ENCODE results near the gene INPP5A.
"Not testable (repeated sequence)": the region's sequence is repeated elsewhere in the genome, so short reads cannot be mapped to it uniquely, and the experiment has no call there.

INPP5A gene

DNA sequence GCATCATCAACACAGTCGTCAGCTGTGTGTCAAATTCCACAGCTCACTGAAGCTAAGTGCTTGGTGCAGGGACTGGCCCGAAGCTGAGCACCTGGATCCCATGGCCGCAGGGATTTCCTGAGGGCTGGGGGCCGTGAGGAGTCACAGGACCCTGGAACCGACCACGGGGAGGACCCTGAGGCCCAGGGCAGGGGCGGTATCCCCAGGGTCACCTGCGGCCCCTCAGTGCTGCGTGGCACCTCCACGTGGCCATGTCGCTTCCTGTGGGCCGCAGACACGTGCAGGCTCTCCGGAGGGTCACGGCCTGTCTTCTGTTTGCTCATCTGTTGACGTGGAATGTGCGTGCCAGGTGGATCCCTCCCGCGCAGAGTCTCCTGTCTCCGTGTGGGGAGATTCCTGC is 194.9 kb downstream of the INPP5A start:
- no peak for DNase-seq

DNA sequence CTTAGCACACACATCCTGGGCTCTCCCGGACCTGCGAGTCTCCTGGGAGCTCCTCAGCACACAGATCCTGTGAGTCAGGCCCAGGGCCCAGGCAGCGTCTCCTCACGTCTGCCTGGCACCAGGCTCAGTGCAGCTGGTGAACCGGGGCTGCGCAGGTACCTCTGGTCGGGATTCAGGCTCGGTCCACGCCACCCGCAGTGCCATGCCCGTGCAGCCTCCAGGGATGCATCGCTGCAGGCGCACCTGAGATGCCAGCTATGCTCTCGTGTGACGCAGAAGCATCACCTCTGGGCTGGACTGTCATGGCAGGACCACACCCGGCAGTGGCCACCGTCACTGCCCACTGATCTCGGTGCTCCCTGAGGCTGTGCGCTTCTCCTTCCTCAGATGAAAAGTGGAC is 196.3 kb downstream of the INPP5A start:
- no peak for DNase-seq

DNA sequence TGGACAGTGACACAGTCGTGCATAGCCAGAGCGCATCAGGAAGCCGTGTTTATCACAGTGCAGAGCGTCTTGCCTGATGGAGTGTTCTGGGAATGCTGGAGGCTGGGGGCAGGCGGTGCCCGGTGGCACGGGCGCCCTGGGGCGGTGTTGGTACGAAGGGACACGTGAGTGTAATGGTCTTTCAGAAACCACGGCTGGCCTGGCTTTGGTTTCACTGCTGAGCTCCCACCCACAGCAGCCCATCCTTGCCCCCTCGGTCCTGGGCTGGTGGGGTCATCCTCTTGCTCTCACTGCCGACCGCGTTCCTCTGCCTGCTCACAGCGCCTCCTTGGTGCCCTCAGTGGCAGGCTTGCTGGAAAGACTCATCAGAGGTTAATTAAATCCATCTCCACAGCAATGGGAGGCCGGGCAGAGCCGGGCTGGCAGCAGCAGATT is 197.8 kb downstream of the INPP5A start:
- no peak for DNase-seq

DNA sequence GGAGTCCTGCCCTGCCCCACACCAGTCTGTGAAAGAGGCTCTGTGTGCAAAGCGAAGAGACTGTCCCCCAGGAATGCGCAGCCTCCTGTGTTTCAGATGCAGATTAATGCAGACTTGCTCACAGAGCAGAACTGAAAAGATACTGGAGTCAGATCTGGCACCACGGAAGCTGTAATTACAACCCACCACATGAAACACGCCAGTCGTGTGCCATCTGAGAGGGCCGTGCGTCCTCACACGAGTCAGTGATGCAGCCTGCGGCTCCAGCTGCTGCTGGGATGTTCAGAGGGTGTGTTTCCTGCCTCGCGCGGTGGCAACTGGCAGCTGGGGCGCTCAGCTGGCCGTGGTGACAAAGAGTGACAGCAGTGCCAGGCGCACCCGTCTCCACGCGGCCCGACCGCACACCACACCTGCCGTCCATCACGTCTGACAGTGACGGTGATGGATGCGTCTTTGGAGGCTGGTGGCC is 198.4 kb downstream of the INPP5A start:
- no peak for DNase-seq

DNA sequence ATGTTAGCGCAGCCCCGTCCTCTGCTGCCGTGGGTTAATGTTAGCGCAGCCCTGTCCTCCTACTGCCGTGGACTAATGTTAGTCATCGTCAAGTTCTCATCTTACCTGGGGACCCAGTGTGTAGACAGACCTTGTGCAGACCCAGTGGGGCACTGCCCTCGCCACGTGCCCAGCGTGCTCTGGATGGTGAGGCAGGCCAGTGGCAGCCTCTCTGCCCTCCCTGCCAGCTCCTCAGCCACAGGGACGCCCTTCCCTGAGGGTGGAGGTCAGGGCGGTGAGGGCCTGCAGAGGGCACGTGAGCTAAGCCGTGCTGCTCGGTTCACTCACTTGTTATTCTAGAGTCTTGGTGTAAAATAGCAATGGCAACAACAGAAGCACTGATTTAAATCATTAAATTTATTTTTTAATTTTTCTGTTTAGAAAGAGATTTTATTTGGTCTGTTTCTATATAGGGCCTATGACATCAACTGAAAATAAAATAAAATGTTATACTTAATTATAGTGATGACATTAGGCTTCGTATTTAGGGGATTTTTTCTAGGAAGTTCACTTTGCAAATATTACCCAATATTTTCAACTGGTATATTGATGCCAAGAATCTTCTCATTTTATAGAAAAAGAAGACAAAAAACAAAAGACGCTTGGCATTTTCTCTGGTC is 199.9 kb downstream of the INPP5A start:
- DNase-seq = no peak

DNA sequence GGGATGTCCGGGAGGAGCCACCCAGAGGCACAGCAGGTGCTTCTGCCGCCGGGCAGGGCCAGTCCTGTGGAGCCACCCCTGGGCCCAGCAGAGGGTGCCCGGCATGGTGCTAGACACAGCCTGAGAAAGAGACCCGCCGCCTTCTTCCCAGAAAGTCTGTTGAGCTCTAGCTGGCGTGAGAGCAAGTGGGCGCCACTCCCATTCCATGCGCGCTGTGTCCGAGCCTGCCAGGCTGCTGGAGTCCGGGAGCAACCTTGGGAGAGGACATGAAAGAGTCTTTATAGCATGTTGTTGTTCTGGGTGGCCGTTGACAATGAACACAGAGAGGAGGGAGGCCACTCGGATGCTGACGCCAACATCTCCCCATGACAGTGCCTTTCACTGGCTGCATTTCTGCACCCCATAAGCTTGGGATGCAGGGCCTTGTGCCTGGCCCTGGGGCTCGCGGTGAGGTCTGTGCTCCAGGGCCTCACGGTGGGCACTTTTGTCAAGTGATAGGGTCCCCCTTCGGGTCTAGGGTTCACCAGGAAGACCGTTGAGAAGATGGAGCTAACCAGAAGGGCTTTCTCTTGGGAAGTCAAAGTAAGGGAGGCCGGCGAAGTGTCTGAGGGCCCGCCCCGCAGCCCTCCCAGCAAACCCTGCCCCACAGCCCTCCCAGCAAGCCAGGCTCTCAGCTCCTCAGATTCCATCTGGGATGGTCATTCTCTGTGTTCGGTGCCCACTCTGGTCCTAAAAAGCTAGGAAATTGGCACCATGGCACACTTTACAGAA is 201.1 kb downstream of the INPP5A start:
- no peak for DNase-seq

DNA sequence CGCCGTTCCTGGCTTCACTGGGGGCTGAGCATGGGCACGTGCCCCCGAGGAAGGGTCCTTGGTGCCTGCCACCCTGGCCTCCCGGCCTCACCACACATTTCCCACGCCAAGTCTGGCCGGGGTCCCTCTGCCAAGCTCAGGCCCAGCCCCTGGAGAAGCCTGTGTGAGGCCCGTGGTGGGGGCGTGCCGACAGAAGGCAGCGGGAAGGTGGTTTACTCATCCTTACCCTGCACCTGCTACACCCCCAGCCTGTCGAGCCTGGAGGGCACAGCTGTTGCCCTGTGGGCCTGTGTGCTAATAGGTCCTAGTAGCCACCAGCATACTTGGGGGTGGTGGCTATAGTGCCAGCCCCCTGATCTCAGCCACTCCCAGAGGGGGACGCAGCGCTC is 201.6 kb downstream of the INPP5A start:
- no peak for DNase-seq

DNA sequence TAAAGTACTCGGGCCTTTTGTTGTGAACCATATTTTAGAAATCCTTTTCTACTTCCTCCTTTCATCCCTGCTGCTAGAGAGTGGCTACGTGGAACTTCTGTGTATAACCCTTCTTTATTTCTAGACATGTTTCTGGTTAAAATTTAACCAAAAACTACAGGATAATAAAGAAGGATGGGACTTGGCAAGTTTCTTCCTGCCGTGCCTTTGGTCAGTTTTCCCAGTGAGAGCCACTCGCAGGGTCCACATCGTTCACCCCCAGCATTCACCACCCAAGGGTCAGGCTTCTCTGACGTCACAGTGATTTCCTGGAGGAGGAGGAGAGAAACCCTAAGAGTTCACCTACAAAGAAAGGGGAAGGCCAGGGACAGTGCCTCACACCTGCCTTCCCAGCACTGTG is 203.0 kb downstream of the INPP5A start:
- no peak for DNase-seq

DNA sequence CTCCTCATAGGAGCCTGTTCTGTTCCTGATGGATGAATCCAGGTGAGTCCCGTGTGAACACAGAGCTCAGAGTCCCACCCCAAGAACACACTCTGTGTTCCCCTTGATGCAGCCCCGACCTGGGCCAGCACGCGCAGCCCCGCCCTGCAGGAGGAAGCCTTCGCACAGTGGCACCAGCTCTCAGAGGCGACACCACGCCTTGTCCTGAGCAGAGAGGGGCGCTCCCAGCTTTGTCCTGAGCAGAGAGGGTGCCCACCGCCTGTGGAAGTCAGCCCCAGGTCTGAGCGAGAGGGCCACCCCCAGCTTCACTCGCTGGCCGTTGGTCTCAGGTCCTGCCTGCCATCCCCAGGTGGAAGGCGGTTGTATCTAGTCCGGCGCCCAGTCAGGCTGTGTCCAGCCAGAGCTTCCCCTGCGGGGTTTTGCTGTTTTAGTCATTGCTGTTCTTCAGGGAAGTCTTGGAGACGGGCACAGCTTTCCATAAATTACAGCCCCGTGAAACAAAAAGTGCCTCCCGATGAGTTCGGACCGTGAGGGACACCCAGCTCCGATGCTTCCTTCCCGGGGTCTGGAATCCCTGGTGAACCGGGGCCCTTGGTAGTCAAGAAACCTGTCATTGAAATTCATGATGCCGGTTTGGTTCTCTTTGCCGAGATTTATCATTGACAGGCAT is 204.7 kb downstream of the INPP5A start:
- DNase-seq = no peak

DNA sequence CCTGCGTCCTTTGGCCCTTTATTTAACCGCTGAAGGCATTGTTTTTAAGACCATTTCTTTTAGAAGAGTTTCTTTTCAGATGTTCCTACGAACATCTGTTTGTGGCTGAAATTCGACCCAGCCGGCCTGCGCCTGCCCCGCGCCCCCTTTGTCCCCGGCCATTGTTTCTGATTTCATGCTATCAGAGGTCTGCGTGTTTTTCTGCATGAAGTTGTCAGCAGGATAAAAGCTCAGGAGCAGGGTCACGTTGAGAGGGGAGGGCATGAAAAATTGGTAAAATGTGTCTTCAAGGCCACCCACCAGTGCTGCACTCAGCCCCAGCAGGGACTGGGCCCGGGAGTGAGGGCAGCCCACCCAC is 205.2 kb downstream of the INPP5A start:
- DNase-seq = no peak

DNA sequence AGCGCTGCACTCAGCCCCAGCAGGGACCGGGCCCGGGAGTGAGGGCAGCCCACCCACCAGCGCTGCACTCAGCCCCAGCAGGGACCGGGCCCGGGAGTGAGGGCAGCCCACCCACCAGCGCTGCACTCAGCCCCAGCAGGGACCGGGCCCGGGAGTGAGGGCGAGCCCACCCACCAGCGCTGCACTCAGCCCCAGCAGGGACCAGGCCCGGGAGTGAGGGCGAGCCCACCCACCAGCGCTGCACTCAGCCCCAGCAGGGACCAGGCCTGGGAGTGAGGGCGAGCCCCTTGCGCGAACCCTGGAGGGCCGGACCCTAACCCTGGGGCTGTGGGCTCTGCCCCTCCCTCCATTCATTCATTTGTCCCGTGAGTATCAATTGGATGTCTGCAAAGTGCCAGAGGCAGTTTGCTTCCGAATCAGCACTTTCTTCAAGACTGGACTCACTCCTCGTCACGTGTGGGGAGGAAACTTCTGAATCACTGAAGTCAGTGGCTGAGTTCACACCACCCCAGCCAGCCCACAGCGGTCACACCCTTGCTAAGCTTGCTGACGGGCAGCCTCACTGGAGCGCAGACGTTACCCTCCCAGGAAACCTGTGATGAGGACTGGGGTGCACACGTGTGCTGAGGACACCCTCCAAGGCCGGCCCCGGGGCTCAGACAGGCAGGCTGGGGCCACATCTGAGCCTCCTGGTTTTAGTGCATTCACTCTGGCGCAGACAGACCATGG is 205.8 kb downstream of the INPP5A start:
- DNase-seq = not testable (repeated sequence)

DNA sequence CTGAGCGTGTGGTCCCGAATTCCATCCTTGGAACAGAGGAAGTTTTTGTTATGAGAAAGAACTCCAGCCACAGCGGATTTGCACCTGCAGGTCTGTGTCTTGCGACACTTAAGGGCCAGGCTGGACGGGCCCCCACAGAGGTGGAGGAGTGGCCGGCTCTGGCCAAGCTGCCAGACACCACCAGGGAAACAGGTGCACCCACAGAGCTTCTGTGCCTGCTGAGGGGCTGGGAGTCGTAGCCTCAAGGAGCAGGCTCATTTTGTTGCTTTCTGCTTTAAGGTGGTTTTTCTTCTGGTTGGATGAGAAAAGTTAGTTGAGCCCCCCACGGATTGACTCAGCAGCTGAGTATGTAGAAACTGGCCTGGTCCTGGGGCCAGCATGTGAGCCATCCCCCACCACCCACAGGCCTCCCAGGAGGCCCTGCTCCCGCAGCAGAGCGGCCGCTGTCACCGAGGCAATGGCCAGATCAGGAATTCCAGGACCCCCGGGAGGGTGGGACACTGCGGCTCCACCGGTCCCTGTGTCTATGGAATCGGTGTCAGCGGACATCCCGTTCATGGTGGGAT is 206.4 kb downstream of the INPP5A start:
- DNase-seq = no peak

DNA sequence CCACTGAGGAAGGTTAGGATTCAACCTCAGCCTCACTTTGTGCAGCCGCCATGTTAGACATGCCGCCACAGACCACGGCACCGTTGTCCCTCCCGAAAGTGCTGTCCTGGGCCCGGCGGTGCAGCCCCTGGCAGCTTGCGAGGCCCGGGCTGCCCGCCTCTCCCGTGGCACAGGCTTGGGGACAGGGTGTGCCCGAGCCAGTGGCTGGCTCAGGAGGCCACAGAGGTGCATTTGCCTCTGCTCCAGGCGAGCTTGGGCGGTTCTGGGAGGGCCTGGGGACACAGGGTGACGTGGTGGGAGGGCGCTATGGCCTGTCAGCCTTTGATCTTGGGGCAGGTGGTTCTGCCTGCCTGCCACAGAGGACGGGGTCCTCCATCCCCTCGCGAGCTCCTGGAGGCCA is 207.3 kb downstream of the INPP5A start:
- no peak for DNase-seq

DNA sequence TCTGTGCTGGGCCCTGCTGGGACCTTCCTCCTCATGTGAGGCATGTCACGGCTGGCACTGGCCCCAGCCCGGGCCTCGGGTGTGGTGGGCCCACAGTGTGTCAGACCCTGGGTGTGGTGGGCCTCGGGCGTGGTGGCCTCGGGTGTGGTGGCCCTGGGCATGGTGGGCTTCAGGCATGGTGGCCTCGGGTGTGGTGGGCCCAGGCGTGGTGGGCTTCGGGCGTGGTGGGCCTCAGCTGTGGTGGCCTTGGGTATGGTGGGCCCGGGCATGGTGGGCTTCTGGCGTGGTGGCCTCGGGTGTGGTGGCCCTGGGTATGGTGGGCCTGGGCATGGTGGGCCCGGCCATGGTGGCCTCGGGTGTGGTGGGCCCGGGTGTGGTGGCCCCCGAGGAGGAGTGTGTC is 207.9 kb downstream of the INPP5A start:
- no peak for DNase-seq

DNA sequence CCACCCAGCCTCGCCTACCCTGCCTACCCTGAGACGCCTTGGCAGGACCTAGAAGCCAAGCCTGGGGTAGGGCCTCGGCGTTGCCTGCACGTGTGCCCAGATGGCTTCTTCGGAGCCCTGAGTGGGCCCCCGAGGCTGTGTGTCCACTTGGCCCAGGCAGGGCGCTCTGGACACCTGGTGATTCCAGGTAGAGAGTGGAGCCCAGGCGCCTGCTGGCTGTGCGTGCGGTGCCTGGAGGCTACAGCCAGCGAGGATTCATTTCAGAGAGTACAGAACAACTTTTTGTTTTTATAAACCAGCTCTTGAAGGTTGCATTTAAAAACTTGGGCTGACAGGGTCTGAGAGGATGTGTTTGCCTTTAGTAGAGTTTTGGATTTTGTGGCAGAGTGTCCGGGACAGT is 208.4 kb downstream of the INPP5A start:
- DNase-seq = no peak

DNA sequence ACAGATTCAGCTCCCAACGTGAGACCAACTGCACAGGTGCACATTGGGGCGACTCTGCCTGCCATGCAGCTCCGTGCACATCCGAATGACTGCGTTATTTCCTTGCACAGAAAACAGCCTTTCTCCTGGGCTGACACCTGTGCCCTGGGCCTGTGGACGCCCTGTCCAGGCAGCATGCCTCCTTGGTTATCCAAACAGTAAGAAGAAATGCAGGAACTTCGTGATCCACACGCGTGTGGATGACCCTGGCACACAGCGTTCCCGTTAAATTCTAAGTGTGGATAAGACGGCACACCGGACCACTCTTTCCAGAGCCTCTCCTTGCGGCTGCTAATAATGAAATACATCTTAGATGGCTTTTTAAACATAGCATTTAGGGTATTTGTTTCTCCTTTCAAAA is 208.8 kb downstream of the INPP5A start:
- no peak for DNase-seq

DNA sequence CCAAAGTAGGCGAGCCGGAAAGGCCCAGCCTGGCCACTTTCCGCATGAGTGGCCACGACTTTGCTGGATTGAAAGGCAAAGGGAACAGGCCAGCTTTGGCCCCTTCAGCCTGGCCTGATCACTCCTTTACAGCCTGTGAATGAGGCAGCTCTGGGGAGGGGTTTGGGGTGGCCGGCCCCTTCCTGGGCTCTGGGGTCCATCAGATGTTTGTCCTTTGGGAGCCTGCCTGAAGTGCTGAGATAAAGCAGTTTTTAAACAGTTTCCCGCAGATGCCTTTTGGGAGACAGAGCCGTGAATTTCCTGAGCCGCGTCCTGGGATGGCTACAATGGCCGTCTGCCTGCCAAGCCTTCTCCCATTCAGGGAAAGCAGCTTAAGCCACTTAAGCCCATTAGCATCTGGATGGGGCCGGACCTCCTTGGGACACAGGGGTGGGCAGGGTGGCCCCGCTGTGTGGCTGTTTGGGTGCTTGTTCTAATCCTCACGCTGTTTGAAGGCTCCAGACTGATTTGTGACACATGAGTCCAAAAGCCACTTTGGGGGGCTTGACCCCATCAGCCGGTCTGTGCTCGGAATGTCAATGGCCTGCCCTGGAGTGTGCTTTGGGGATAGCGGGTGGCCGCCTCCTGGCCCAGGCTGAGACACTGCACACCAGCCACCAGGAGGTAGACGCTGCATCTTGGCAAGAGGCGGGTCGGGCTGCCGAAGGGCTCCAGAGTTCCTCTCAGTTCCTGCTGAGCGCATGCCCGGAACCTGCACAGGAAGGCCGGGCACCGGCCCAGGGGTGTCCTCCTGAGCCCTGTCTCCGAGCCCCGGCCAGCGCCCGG is 209.4 kb downstream of the INPP5A start:
- no peak for DNase-seq

DNA sequence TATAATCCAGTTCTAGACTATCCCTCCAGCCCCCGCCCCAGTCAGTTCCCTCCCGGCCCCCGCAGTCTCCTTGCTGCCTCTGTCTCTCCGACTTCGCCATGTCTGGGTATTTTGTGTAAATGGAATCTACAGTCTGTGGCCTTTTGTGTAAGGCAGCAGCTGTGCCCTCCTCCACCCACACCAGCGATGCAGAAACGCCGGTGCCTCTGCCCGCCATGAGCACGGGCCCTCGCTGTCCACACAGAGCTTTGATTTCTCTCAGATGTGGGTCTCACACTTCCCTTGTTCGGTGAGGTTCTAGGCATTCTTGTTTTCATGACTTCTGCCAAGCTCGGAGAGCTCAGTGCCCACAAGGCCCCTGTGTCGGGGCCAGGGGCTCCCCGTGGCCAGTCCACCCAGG is 210.5 kb downstream of the INPP5A start:
- DNase-seq = no peak

DNA sequence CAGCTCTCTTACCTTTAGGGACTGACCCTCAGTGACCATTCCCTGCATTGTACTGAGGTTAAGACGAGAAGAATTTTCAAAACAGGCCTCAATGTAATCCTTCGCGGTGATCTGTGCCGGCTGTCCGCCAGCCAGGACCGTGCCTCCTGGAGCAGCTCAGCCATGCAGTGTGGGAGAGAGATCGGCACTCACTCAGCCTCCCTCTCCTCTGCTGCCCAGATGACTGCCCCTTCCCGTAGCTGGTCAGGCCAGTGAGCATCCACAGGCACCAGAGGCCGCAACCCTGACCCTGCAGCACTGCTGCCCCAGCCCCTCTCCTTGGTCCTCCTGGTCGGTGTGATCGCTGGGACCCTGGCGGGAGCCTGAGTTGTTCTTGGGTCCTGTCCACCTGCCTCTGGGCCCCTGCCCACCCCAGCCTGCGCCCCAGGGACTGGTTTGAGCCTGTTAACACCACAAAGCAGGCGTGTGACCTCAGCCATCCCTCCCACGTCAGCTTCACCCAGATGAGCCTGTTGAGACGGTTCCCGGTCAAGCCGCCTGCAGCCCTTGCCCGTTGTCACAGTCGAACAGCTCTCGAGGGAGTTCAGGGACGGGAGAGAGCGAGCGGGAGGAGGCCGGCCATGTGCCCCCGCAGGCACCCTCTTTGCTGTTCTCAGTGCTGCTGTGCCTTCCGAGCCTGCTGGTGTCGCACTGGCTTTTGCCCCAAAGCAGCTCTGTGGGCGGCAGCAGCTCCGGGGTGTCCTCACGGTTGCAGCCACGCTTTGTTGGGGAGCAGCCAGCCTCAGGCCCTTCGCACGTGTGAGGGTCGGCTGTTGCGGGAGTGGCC is 211.2 kb downstream of the INPP5A start:
- no peak for DNase-seq

DNA sequence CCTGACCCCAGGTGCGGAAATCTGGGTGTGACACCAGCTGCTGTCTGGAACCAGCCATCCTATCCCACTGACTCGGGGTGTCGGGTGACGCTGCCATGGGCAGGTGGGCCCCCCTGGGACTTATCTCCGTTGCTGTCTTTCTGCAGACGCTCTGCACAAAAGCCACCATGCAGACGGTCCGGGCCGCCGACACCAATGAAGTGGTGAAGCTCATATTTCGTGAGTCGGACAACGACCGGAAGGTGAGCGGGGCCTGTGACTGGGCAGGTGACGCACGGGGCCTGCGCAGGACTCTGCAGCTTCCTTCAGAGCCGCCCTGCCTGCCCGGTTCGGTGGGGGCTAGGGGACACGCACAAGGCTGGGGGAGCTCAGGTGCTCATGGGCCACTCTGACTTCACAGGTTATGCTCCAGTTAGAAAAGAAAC is 211.8 kb downstream of the INPP5A start:
- DNase-seq = no peak

DNA sequence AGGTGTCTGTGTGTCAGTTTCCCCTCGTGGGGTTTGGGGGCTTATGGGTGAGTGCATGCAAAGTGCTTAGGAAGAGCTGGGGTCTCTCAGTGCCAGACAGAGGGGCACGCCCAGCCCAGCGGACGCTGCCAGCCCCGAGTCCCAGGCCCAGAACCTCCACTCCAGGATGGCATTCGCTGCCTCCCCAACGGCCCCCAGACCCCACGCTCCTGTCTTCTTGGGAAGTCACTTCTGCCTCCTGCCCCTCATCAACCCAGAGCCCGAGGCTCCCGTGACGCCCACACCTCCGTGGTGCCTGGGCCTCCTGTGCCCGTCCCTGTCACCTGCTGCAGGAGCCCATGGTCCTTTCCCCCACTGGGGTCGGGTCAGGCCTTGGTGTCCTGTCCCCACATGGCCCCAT is 213.3 kb downstream of the INPP5A start:
- no peak for DNase-seq
